GM19240 (cell line): ENCODE measurements around the gene NOP16.

Experiments
- DNase-seq: peaks from one replicate; pipeline ENCODE4 v3.0.0; 2011; ENCODE audit warnings: low spot score; ENCODE audit not compliant: insufficient read length

Gene NOP16

GRCh38 chr5:176386491-176386890 lies 1.9 kb downstream of the NOP16 start:
- no peak for DNase-seq

- no peak for DNase-seq
Observed at GRCh38 chr5:176384991-176385390, 3.4 kb downstream of the NOP16 start.

- DNase-seq = no peak
Observed at GRCh38 chr5:176384366-176384930, 4.0 kb downstream of the NOP16 start.

GRCh38 chr5:176383961-176384360 lies 4.4 kb downstream of the NOP16 start:
- no peak for DNase-seq

GRCh38 chr5:176383248-176383905 lies 5.0 kb downstream of the NOP16 start:
- no peak for DNase-seq

- no peak for DNase-seq
Observed at GRCh38 chr5:176382721-176383120, 5.7 kb downstream of the NOP16 start.

- DNase-seq = no peak
Observed at GRCh38 chr5:176381979-176382378, 6.4 kb downstream of the NOP16 start.

GRCh38 chr5:176381423-176381822 lies 7.0 kb downstream of the NOP16 start:
- DNase-seq = no peak

- no peak for DNase-seq
Observed at GRCh38 chr5:176379881-176380280, 8.5 kb downstream of the NOP16 start.

GRCh38 chr5:176373100-176373818 lies 15.1 kb downstream of the NOP16 start:
- no peak for DNase-seq

GRCh38 chr5:176371621-176372539 lies 16.5 kb downstream of the NOP16 start:
- no peak for DNase-seq

- DNase-seq = no peak
Observed at GRCh38 chr5:176369934-176370711, 18.3 kb downstream of the NOP16 start.

GRCh38 chr5:176368726-176369125 lies 19.7 kb downstream of the NOP16 start:
- DNase-seq = no peak

- DNase-seq = no peak
Observed at GRCh38 chr5:176366232-176366894, 22.0 kb downstream of the NOP16 start.

GRCh38 chr5:176365351-176366231 lies 22.8 kb downstream of the NOP16 start, which contains the start of gene ARL10:
Gene ARL10, plus strand, starts transcription at chr5:176365487. Its CDS starts 77 bp downstream, at chr5:176365564.
- DNase-seq = no peak

- DNase-seq = no peak
Observed at GRCh38 chr5:176364765-176365350, 23.5 kb downstream of the NOP16 start.

- no peak for DNase-seq
Observed at GRCh38 chr5:176362233-176362490, 26.2 kb downstream of the NOP16 start.

- peak; percentile 87 for DNase-seq
Observed at GRCh38 chr5:176361437-176362232, 26.8 kb downstream of the NOP16 start, which contains the start of gene KIAA1191. Gene KIAA1191, minus strand, starts transcription at chr5:176361764. Its CDS starts 2,256 bp downstream, at chr5:176359508.
